Lower lobe of right lung (tissue), 2 donors: ENCODE data around the gene ARID4B. TPM values are rescaled to one million over a fixed set of nuclear protein-coding genes. Genes with fewer than 3 reads are reported as not detected.

Source experiments
- ATAC-seq, 2 donors: fragments of 200-7000 bp; cut with Tn5 transposase; one replicate each; pipeline ENCODE4 v1.9.1; 2020 to 2022; ENCODE audit warnings: mild to moderate bottlenecking in 2 of 2, moderate library complexity in 2 of 2
- DNase-seq: peaks from one replicate; pipeline ENCODE4 v3.0.0-alpha.2; 2020
- H3K27ac ChIP-seq: fragments of 200-600 bp; one replicate; pipeline ENCODE4 v1.8.0; 2022
- H3K27me3 ChIP-seq: fragments of 200-600 bp; one replicate; pipeline ENCODE4 v1.8.0; 2022; ENCODE audit warnings: low read depth
- H3K36me3 ChIP-seq: fragments of 200-600 bp; one replicate; pipeline ENCODE4 v1.8.0; 2022; ENCODE audit warnings: mild to moderate bottlenecking
- H3K4me1 ChIP-seq: fragments of 200-600 bp; one replicate; pipeline ENCODE4 v1.8.0; 2022
- H3K4me3 ChIP-seq: fragments of 200-600 bp; one replicate; pipeline ENCODE4 v1.8.0; 2022; ENCODE audit warnings: mild to moderate bottlenecking
- H3K9me3 ChIP-seq: fragments of 200-600 bp; one replicate; pipeline ENCODE4 v1.8.0; 2022
- intact Hi-C: fragments of 100-400 bp; cut with DNase I; formaldehyde crosslinking; loops from one replicate; pipeline ENCODE4 v1.11.0; 2022
- total RNA-seq: library from RNA; stranded (reverse); fragmentation: NEBNext Ultra II Directional; extraction: Animal tissue kit (Norgen Biotek cat#: 25700); gene quantifications from one replicate; pipeline ENCODE4 v1.2.1, GENCODE V29; 2021
- TF ChIP-seq, protein P1 (sequence below): fragments of 200-600 bp; IDR thresholded peaks from one replicate; pipeline ENCODE4 v1.8.0; 2022; ENCODE audit warnings: antibody characterized with exemption, mild to moderate bottlenecking
- donor health status: DM: no; HTN: yes; CAD: no; lungs with severe emphysema.

ARID4B gene
- total RNA-seq, 1 donor from 2014 or later = 39.1 TPM

DNA sequence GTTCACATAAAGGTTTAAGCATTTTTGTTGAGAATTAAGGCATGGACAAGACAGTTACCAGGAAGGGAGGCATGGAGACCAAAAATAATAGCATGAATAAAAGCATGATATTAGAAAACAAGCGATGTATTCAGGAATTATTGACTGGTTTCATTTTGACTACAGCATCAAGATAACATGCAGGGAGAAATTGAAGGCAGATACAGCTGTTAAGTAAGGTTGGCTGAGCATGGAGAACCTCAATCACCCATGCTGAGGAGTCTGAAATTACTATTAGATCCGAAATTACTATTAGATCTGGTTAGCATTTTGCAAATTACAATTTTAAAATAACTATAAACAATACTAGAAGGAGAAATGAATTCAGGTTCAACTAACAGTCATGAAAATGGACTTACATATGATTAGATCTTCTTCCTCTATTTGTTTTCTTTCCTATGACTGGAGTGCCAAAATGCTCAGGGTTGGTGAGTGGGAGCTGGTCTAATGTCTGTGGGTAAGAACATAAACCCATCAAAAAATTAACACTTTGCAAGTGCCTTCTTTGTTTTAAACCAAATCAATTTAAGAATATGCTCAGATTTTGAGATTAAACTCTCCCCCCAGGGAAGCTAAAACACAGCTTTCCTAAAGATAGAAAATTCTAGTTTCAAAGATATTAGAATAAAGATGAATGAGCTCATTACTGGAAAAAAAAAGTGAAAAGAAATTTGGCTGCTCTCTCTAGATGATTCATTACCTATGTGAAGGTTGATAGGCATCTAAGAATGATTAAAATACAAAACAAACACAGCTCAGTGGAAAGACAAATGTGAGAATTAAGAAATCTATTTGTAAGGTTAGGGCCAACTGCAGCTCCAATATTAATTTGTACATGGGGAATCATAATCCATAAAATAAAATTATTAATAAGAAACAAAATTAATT is 81.7 kb downstream of the ARID4B start:
- no peak overlapping the region for H3K4me3 ChIP-seq
- no peaks in the 10 kb centered on the region for H3K9me3 ChIP-seq
- no peak for DNase-seq
- no peak for ATAC-seq
- TF ChIP-seq, protein P1, sequence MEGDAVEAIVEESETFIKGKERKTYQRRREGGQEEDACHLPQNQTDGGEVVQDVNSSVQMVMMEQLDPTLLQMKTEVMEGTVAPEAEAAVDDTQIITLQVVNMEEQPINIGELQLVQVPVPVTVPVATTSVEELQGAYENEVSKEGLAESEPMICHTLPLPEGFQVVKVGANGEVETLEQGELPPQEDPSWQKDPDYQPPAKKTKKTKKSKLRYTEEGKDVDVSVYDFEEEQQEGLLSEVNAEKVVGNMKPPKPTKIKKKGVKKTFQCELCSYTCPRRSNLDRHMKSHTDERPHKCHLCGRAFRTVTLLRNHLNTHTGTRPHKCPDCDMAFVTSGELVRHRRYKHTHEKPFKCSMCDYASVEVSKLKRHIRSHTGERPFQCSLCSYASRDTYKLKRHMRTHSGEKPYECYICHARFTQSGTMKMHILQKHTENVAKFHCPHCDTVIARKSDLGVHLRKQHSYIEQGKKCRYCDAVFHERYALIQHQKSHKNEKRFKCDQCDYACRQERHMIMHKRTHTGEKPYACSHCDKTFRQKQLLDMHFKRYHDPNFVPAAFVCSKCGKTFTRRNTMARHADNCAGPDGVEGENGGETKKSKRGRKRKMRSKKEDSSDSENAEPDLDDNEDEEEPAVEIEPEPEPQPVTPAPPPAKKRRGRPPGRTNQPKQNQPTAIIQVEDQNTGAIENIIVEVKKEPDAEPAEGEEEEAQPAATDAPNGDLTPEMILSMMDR = no peak
- H3K27ac ChIP-seq = no peak overlapping the region
- H3K27me3 ChIP-seq = no peaks in the 10 kb centered on the region
- intact Hi-C loops = no loop called here
- H3K4me1 ChIP-seq = no peaks in the 10 kb centered on the region
- H3K36me3 ChIP-seq = peaks cover 31% of the 10 kb centered on the region

DNA sequence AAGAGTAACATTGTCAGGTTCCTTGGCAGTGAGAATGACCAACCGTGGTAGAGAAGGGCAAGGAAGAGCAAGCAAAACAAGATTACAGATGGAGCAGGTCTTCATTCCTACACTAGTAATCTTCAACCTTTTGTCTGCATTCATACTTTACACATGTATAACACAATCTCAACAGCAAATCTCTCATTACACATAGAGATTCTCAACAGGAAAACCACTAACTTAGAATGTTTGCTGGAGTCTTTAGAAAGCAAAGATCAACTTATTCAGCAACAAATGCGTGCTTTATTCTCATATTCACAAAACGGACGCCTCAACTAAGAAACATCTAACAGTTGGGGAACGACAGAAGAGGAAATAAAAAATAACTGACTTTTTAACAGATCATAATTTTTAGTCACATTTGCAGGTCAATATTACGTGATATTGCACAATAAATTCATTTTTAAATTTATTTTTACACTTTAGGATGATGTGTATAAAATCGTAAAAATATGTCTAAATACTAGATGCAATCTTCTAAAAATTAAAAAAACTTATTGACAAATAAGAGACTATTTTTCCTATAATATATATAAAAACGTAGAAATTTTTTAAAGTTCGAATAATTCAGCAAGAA is 82.9 kb downstream of the ARID4B start:
- ATAC-seq (no peak), DNase-seq (no peak)
- Histone ChIP-seq H3K27ac (no peak overlapping the region), H3K27me3 (no peaks in the 10 kb centered on the region), H3K36me3 (peaks cover 24% of the 10 kb centered on the region), H3K9me3 (no peaks in the 10 kb centered on the region), H3K4me1 (no peaks in the 10 kb centered on the region), H3K4me3 (no peak overlapping the region)
- TF ChIP-seq, protein P1 = no peak
- intact Hi-C loops = no loop called here

DNA sequence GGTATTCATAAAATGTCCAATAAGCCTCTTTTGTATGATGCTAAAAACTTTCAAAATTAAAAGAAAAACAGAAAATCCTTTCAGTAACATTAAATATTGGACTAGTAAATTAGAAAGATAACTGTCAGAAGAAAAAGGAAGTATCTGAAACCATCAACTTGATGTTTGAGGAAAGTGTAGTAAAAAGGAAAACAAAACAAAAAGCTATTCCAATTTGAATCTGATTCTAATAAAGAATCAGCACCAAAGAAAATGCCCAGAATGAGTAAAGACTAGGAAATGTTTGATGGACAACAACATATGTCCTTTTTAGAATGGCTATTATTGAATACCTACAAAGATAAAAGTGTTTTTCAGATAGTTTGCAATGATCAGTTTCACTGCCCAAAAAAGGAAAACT is 87.0 kb downstream of the ARID4B start:
- intact Hi-C loops = no loop called here
- TF ChIP-seq, protein P1 = no peak
- Histone ChIP-seq H3K27ac (no peak overlapping the region), H3K36me3 (peaks cover 48% of the 10 kb centered on the region), H3K27me3 (no peaks in the 10 kb centered on the region), H3K4me3 (no peak overlapping the region), H3K4me1 (no peaks in the 10 kb centered on the region), H3K9me3 (no peaks in the 10 kb centered on the region)
- ATAC-seq (no peak), DNase-seq (no peak)

DNA sequence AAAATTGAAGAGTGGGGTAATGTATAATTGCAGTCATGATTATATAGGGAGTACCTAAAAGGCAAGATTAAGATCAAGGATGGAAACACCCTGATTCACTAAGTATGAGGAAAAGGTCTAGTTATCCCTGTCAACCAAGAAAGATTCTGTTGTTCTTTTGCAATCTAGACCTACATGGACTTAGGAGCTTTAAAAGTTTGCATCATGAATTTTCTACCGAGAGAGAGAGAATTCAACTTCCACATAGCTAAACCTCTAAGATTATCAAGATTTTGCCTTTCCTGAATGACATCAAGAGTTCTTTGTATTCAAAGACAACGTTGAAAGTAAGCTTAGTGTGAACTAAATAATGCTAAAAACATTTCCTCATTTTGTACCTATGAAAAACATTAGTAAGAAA is 88.1 kb downstream of the ARID4B start:
- Histone ChIP-seq H3K4me3 (no peak overlapping the region), H3K9me3 (no peaks in the 10 kb centered on the region), H3K4me1 (no peaks in the 10 kb centered on the region), H3K27ac (no peak overlapping the region), H3K27me3 (no peaks in the 10 kb centered on the region), H3K36me3 (peaks cover 43% of the 10 kb centered on the region)
- ATAC-seq (no peak), DNase-seq (no peak)
- TF ChIP-seq, protein P1 = no peak
- intact Hi-C loops = no loop called here

DNA sequence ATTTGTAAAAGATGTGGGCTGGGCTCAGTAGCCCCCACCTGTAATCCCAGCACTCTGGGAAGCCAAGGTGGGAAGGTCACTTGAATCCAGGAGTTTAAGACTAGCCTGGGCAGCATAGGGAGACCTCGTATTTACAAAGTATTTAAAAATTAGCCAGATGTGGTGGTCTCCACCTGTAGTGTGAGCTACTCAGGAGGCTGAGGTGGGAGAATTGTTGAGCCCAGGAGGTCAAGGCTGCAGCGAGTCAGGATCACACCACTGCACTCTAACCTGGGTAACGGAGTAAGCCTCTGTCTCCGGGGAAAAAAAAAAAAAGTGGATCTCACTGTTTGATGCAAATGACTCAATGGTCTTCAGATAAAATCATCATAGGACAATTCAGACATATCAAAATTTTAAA is 89.4 kb downstream of the ARID4B start:
- Histone ChIP-seq H3K27me3 (no peaks in the 10 kb centered on the region), H3K27ac (no peak overlapping the region)

More for the DNA sequence above, 89.4 kb downstream of the ARID4B start:
- Histone ChIP-seq H3K4me3 (no peak overlapping the region), H3K36me3 (peaks cover 44% of the 10 kb centered on the region), H3K4me1 (no peaks in the 10 kb centered on the region), H3K9me3 (no peaks in the 10 kb centered on the region)
- TF ChIP-seq, protein P1 = no peak
- DNase-seq (no peak), ATAC-seq (no peak)
- intact Hi-C loops = no loop called here
